NCI-H2107 treated with DMSO at 0.1 percent for 48 hours (cell line): ENCODE results near the gene TRIM31.
"Not testable (repeated sequence)": the region's sequence is repeated elsewhere in the genome, so short reads cannot be mapped to it uniquely, and the experiment has no call there.

ENCODE experiments used
- DNase-seq: peaks from one replicate; lab custom pipeline; 2025; ENCODE audit not compliant: unreplicated experiment; lab: John Stamatoyannopoulos, UW

TRIM31 gene

DNA sequence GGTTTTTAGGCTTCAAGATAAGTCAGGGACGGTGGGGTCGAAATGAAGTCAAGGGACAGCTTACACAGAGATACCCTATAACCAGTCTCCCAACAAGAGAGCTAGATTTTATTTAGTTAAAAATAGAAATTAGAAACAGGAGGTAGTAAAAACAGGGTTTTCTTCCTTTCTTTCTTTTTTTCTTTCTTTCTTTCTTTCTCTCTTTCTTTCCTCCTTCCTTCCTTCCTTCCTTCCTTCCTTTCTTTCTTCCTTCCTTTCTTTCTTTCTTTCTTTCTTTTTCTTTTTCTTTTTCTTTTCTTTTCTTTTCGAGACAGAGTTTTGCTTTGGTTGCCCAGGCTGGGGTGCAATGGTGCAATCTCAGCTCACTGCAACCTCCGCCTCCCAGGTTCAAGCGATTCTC, 5.8 kb upstream of the TRIM31 start:
- not testable (repeated sequence) for DNase-seq

DNA sequence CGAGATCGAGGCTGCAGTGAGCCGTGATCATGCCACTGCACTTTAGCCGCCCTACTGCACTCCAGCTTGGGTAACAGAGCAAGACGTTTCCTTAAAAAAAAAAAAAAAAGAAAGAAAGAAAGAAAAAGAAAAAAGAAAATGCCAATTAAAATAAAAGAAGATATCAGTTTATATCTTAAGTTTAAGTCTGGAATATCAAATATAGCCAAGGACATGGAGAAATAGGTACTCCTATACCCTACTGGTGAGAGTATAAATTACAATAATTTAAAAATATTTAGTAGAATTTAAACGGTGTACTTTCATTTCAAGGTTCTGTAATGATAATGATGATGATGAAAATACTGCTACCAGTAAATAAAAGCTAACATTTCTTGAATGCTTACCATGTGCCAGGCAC, 3.8 kb upstream of the TRIM31 start:
- DNase-seq: no peak

DNA sequence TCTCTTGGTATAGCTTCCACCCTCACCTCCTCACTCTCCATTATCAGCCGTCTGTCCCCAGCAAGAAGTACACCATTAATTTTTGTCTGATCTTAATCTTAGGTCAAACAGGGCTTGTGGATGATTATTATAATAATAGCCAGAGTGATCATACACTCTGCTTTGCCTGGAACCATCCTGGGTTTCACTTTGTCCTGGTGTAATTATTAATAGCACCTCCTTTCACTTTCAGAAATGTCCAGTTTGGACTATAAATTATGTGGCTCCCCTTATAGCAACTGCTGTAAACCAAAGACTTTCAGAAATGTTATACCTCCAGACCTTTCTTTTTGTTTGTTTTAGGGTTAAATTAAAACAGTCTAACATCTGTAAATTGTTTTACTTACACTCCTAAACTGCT, 951 bp upstream of the TRIM31 start:
- no peak for DNase-seq

DNA sequence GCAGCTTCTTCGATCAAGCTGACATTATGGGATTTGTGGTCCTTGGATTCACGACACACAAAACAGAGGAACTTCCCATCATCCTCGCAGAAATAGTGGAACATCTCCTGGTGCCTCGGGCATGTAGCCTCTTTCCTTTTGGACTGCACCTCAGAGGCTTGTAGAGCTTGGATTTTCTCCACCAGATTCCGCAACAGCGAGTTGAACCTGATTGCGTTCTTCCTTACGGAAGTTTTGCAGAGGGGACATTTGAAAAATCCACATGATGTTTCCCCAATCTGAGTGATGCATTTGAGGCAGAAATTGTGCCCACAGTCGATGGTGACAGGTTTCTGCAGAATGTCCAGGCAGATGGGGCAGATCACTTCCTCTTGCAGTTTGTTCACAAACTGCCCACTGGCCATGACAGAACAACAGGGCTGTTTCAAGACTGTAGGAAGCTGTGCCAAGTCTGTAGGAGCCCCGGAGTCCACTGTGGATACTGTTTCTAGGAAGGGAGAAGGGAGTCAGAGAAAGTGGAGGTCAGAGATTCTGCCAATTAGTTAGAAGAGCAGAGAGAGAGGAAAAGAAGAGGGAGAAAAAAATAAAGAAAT, 392 bp downstream of the TRIM31 start:
- no peak for DNase-seq

DNA sequence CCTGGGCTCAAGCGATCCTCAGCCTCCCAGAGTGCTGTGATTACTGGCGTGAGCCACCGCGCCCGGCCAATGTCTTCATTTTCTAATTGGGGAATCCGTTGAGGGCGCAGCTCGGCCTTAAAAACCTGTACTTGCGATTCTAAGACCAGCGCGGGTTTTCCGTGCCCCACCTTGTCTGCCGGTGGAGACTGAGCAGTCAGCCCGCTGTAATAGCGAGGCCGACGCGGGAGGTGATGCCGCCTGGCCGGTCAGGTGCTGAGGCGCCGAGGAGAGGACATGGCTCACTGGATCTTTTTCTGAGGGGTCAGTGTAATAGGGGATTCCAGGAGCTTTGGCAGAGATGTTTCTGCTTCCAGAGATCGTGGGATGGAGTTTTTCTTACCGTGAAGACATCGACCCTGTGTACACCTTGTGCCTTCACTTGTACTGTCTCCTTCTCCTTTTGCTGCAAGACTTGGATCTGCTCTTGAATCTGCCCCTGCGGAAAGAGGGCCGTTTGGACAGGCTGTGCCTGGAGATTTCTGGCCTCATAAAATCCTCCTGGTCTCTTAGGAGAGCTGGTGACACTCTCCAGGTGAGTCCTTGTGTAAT, 1.5 kb downstream of the TRIM31 start:
- no peak for DNase-seq

DNA sequence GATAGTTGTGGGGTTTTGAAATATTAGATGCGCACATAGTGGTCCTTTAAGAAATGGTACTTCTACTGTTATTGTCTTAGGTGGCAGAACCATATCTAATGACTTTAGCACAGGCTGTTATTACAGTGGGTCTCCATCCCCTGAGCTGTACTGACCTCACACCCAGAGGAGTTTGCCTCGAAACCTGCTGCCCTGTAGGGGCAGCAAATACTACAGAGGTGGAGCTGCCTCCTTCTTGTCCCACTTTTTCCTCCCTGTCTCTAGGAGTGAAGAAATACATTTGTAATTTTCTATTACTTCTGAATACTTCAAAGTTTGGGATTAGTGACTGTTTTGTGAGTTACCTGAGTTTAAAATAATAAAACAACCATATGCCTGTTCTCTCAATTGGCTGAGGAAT, 8.2 kb downstream of the TRIM31 start:
- no peak for DNase-seq

DNA sequence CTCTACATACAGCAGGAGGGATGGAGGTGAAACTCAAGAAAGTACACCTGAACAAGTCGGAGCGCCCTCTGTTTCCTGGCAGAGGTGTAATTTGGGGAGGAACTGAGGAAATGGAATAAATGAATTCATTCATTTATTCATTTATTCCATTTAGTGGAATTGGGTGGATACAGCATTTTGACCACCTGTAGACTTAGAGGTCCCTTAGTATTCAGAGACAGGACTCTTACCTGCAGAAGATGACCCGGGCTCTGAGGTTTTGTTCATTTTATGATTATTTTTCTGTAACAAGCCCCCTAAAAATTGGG, 9.1 kb downstream of the TRIM31 start:
- no peak for DNase-seq

DNA sequence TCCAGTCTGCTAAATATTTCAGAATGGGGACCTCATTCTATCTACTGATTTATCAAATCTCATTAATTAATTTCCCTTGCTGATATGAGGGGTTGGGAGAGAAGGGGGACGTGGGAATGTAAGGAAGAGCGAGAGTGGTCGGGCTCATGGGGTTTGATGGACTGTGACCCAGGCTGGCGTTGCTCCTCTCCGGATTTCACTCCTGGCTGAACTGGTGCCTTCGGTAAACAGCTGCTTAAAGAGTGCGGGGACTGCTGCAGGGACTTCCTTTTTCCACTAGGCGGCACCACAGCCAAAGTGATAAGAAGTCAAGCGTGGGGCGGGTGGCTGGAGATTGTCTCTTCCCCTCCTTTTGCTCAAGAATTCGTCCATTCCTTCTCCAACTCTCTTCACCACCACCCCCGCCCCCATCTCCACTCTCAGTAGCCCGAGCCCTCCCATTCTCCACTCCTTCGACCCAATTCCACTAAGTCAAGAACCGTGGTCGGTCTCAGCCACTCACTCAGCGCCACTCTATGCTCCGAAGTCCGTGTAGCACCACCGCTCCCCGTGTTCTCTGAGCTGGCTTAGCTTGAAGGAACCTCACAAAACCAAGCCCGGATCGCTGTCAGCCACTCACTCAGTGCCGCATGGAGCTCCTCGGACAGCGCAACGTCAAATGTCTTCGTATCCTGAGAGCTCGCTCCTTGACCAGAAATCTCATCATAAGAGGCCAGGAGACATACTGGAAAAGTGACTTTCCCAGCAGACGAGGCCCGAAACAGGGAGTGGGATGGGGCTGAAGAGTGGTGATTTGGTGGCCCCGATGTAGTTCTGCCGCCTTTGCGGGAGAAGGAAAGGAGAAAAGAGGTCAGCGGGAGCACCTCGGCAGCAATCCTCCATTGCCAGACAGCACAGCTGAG, 9.7 kb downstream of the TRIM31 start:
- peak; percentile 35 for DNase-seq

DNA sequence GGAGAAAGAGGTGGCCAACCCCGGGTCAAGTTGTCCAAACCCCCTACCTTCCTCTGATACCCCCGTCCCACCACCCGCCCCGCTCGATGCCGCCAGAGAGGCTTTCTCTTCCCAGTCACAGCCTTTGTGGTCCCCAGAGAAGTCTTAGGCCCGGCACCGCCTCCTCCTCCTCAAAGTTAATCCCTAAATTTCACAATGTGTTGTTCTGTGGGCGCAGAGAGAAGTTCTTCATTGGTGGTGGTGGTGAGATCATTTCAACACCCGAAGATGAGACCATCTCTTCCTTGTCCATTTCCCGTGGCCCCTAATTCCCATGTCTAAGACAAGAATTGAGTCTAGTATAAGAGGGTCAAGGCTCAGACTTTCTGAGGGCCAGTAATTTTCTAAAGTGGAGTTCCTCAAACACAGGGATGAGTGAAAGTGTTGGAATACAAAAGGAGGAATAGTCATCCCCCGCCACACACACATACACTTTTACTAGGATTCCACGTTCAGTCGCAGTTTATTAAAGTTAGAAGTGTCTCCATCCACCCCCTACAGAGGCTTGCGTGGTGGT, 10.4 kb downstream of the TRIM31 start:
- DNase-seq: no peak

DNA sequence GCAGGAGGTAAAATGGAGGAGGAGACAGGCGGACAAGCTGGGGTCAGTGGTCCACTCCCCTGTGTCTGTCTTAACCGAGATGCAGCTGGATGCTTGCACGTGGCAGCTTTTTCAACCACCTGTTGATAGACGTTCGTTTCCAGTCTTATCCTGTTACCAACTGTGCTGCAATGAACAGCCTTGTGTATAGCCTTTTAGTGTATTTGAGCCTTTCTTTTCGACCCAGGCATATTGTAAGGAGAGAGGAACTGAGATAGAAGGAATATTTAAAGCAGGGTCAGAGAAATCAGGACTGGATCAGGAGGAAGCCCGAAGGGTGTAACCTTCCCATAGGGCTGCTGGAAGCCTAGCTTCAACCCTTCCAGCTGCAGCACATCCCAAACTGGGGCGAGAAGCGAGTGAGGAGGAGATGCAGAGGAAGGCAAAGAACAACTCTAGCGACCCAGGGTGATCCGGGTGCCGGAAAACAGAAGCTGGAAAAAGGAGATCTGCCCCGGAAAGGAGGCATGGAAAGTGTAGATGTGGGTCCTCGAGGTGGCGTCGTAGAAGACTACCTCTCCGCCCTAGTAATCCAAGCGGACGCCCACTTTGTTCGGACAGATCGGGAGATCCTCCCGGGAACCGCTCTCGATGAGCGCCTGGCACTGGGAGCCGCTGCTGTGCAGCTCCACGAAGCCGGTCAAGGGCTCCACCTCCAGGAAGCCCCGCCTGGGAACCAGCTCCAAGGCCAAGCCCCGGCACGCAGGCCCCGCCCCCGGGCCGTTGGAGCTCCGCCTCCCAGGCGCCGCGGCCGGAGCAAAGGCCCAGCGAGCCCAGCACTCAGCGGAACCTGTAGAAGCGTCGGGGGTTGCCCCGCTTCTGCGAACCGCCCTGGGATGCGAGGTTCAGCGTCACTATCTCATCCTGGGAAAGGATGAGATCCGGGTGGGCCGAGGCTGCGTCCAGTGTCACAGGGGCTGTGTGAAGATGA, 11.2 kb downstream of the TRIM31 start:
- peak; percentile 15 for DNase-seq

DNA sequence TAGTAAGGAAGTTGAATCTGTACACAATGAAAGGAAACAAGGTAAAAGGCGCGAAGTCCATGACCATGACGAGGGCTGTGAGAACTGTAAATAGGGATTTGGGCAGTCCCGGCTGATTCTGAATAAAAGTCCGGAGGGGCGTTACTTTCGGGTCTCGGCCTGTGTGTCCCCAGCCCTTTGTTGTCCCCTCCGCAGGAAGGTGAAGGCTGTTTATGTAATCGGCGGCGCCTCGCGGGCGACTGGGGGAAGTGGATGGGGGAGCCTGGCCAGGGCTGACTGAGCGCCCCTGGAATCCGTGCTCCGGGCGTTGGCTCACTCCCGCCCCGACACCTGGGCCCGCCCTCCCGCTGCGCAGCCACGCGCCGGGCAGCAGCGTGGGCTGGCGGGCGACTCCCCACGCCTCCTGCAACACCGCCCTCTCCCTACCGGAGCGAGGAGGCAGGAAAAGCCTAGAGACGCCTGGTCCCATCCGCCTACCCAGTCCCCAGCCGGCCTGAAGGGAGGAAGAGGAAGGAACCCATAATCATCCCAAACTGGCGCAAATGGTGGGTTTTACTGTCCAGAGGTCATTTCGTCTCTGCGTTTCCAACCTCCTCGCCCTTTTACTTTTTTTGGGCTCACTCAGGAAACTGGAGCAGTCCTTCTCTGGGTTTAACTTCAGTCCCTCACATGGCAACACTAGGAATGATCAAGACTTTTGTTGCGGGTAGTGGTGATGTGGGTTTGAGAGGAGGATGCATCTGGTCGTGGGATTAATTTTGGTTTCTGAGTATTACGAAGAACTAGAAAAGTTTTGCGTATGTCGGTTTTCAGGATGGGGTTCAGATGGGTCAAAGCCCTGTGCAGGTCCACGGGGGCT, 12.1 kb downstream of the TRIM31 start:
- DNase-seq: no peak

DNA sequence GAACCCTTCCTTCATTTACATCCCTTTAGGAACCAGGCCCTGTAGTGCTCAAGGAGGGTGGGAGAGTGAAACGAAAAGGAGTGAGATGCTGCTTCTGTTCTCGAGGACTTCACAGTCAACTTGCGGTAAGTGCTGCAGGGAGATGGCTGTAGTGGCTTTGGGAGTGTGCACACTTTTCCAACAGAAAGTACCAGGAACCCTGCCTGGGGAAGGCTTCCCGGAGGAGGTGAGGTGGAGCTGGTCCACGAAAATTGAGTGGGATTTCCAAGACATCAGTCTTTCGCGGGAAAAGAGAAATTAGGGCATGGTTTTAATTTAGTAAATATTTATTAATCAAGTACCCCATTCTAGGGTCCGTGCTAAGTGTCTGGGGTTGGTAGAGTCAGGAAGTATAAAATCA, 12.7 kb downstream of the TRIM31 start:
- no peak for DNase-seq

DNA sequence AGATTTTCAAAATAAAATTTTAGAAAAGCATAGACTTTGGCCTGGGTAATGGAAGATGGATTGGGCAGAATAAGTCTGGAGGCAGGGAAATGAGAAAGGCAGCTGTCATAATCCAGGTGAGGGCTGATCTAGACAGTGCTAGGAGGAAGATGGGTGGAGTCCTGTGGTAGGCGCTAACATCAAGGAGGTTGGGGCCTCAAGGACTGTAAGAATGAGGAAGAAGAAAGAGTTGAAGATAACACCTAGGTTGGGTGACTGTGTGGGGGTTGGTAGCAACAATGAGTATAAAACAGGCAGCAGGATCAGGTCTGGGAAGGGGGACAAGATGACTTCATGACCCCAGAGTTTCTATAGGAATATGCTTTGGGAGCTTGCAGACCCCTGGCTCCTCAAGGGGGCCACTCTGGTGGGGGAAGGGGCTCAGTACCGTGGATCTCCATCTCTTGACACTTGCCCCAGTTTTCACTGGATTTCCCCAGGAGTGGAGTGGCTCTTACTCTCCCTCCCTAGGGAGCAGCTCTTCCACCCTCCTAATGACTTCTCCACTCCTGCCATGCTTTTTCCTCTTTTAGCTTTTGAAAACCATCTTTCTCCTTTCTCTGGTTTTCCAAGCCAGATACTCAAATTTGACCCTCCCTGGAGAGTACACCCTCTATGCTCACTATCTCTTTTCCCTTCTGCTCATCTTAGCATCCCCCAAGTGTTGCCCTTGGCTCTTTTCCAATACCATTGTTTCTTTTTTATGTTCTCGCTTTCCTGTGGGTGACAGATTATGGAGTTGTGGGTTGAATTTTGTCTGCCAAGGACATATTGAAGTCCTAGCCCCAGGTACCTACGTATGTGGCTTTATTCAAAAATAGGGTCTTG, 14.8 kb downstream of the TRIM31 start:
- no peak for DNase-seq

DNA sequence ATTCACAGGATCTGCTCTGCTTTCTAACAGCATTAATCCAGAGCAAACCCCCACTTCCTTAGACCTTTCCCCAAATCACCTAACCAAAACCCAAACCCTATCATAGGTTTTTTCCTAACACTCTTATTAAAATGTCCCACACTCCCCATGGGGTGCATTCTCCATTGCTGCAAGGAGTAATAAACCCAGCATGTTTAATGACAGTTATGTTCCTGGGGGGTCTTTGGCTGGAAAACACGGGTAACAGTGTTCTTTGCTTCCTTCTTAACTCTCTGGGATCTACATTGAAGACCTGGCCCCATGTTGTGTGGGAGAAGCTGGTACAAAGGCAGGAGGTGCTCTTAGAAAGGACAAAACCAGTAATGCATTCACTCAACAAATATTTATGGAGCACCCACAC, 16.1 kb downstream of the TRIM31 start:
- no peak for DNase-seq

DNA sequence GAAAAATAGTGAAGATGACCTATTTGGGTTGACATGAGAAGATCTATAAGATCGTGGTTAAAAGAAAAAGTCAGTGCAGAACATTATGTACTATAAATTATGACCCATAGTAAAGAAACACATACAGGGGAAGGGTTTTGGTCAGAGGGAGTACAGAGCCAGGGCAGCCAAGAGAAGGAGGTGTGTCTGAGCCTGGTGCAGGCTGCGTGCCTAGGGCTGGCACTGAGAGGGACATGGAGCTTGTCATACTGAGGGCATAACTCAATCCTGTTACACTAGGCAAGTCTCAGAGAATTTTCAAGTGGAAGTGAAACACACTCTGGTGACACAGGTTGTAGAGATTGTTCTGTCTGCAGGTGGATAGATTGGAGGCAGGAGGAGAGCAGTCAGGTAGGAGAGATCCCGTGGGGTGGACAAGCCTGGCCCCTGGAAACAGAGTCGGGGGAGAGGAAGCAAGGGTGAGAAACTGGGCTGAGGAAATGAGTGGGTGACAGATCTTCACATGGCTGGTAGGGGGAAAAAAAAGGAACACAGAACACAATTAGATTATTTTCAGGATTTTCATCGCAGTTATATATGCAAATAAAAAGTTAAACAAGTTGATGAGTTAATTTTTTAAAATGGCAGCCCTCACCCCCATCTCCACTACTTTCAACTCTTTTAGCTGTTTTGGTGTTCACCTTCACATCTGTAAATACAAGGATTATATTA, 18.8 kb downstream of the TRIM31 start:
- DNase-seq: no peak

DNA sequence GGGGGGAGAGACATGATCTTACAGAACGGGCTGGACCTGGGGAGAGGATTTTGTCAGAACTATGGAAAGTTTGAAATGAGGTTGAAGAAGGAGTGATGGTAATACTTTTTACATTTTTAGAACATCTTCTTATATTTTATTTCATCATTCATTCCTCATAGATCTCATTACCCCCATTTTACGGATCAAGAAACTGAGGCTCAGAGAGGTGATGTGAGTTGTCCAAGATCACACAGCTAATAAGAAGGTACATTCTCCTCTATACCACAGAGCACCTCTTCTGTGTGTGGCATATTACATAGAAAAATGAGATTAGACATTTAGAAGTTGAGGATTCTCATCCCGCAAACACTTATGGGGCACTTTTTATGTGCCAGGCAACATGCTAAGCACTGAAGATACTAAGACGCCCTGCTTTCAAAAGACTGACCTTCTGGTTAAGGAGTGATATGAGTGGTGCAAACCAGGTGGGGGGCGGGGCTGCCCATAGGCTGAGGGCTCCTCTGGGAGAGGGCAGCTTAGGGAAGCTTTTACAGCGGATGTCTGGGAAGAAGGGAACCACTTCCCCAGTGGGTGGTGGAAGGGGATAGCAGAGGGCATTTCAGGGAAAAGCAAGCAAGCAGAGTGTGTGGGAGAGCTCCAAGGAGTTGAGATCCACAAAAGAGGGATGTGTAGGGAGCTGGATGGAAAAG, 19.9 kb downstream of the TRIM31 start:
- DNase-seq: no peak

DNA sequence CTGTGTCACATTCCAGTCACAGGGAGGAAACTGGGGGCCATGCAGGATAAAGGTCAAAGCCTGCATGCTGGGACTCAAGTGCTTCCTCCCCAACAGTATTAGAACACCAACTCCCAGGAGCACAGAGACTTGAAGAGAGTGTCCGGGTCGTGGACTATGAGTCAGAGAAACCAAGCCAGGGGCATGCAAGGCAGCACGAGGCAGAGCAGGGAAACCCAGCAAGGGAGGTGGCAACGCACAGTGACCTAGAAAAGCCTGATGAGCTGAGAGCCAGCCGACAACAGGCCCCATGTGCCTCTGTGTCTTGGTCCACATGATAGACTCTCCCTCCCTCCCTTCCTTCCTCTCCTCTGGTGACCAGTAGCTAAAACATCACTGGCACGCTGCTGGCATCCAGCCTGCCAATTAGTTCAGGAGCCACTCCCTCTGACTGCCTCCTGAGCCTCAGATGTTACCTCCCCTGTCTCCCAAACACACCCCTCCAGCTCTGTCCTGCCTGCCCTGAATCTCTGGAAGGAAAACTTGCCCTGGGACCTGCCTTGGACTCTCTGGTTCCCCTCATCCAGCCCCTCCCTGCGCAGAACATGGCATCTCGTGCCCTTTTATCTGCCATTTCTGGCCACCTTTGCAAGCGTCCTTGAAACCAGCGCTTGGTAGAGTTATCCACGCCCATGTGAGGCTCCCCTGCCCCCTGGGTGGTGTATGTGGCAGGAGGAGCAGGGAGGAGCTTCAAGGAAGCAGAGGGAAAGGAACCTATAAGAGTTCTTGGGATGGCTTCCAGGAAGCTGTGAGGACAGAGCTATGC, 21.1 kb downstream of the TRIM31 start:
- no peak for DNase-seq
